Gastroesophageal sphincter (tissue), 3 donors: ENCODE measurements around the gene TAX1BP1.

Source experiments
- EP300 ChIP-seq: sonication (generic); formaldehyde crosslinking; IDR thresholded peaks from one replicate; pipeline ENCODE4 v1.6.1; 2017; ENCODE audit warnings: antibody characterized with exemption, mild to moderate bottlenecking
- POLR2A ChIP-seq, 2 donors: fragments of 450-650 bp; IDR thresholded peaks; one replicate each; pipeline ENCODE4 v1.6.1; 2017; ENCODE audit warnings: antibody characterized with exemption in 2 of 2, mild to moderate bottlenecking in 2 of 2, moderate library complexity in 1 of 2
- POLR2AphosphoS5 ChIP-seq: sonication (generic); formaldehyde crosslinking; IDR thresholded peaks from one replicate; pipeline ENCODE4 v1.6.1; 2017; ENCODE audit warnings: antibody characterized with exemption
- TF ChIP-seq, protein P1 (sequence below), 4 experiments: fragments of 200-600 bp in 2 of 4; fragments of 450-650 bp in 2 of 4; sonication (generic) in 1 of 4; IDR thresholded peaks; one replicate each; pipeline ENCODE4 v1.5.1; 2017 to 2019; ENCODE audit warnings: antibody characterized with exemption in 4 of 4, mild to moderate bottlenecking in 2 of 4, moderate library complexity in 2 of 4

GRCh38 chr7:27826357-27826756, 86.4 kb downstream of the TAX1BP1 start:
- TF ChIP-seq, protein P1, sequence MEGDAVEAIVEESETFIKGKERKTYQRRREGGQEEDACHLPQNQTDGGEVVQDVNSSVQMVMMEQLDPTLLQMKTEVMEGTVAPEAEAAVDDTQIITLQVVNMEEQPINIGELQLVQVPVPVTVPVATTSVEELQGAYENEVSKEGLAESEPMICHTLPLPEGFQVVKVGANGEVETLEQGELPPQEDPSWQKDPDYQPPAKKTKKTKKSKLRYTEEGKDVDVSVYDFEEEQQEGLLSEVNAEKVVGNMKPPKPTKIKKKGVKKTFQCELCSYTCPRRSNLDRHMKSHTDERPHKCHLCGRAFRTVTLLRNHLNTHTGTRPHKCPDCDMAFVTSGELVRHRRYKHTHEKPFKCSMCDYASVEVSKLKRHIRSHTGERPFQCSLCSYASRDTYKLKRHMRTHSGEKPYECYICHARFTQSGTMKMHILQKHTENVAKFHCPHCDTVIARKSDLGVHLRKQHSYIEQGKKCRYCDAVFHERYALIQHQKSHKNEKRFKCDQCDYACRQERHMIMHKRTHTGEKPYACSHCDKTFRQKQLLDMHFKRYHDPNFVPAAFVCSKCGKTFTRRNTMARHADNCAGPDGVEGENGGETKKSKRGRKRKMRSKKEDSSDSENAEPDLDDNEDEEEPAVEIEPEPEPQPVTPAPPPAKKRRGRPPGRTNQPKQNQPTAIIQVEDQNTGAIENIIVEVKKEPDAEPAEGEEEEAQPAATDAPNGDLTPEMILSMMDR (IDR thresholded peaks at IDR 0.05): no peak
- no peak for TF ChIP-seq EP300
- TF ChIP-seq POLR2A (IDR thresholded peaks at IDR 0.05): no peak
- no peak for TF ChIP-seq POLR2AphosphoS5
